GM23338 (cell line): ENCODE results near the gene TNFRSF8. TPM values are rescaled to one million over a fixed set of nuclear protein-coding genes. Genes with fewer than 3 reads are reported as not detected.

Experiments used
- ATAC-seq: fragments of 200-7000 bp; cut with Tn5 transposase; 3 replicates; pipeline ENCODE4 v1.9.1; 2020
- DNase-seq: peaks from one replicate; pipeline ENCODE4 v3.0.0-alpha.2; 2015; ENCODE audit warnings: low spot score
- H2AFZ ChIP-seq: fragments of 200-600 bp; sonication (generic); 2 replicates; pipeline ENCODE4 v1.8.0; 2016; ENCODE audit warnings: antibody characterized with exemption, mild to moderate bottlenecking, moderate library complexity
- H3F3A ChIP-seq: fragments of 200-600 bp; sonication (generic); replicated peaks from 2 replicates; pipeline ENCODE4 v1.8.0; 2017; ENCODE audit warnings: antibody characterized with exemption, mixed run types, low read depth
- H3K27ac ChIP-seq: fragments of 200-600 bp; sonication (generic); 2 replicates; pipeline ENCODE4 v1.6.1; 2016; ENCODE audit warnings: low read depth
- H3K27me3 ChIP-seq: fragments of 200-600 bp; sonication (generic); 2 replicates; pipeline ENCODE4 v1.8.0; 2016; ENCODE audit warnings: mild to moderate bottlenecking, mixed run types, moderate library complexity; ENCODE audit not compliant: insufficient read depth
- H3K36me3 ChIP-seq: fragments of 200-600 bp; sonication (generic); 2 replicates; pipeline ENCODE4 v1.8.0; 2016; ENCODE audit warnings: mild to moderate bottlenecking; ENCODE audit not compliant: insufficient read depth
- H3K4me1 ChIP-seq: fragments of 200-600 bp; sonication (generic); 2 replicates; pipeline ENCODE4 v1.8.0; 2016; ENCODE audit warnings: mild to moderate bottlenecking, moderate library complexity; ENCODE audit not compliant: insufficient read depth
- H3K4me2 ChIP-seq: fragments of 200-600 bp; sonication (generic); 2 replicates; pipeline ENCODE4 v1.7.1; 2017; ENCODE audit warnings: mixed run types
- H3K4me3 ChIP-seq: fragments of 200-600 bp; sonication (generic); 2 replicates; pipeline ENCODE4 v1.6.1; 2016; ENCODE audit warnings: mixed run types
- H3K79me2 ChIP-seq: fragments of 200-600 bp; sonication (generic); replicated peaks from 2 replicates; pipeline ENCODE4 v1.8.0; 2017; ENCODE audit warnings: mild to moderate bottlenecking; ENCODE audit not compliant: insufficient read depth
- H3K9me2 ChIP-seq: fragments of 200-600 bp; sonication (generic); 2 replicates; pipeline ENCODE4 v1.8.0; 2017; ENCODE audit not compliant: insufficient read depth
- H4K20me1 ChIP-seq: fragments of 200-600 bp; sonication (generic); replicated peaks from 2 replicates; pipeline ENCODE4 v1.8.0; 2017; ENCODE audit warnings: mild to moderate bottlenecking; ENCODE audit not compliant: insufficient read depth
- H3K27ac Mint-ChIP-seq: 2 replicates; pipeline ENCODE4 v1.8.0; 2020; ENCODE audit warnings: inconsistent platforms, mild to moderate bottlenecking, moderate library complexity, mixed read lengths
- H3K27me3 Mint-ChIP-seq: 3 replicates; pipeline ENCODE4 v1.8.0; 2022; ENCODE audit warnings: low read depth, mild to moderate bottlenecking, moderate library complexity, mixed read lengths, inconsistent platforms; ENCODE audit not compliant: insufficient read depth, poor library complexity
- H3K36me3 Mint-ChIP-seq: 3 replicates; pipeline ENCODE4 v1.8.0; 2021; ENCODE audit warnings: low read depth, mild to moderate bottlenecking, inconsistent platforms, moderate library complexity, mixed read lengths
- H3K4me1 Mint-ChIP-seq: 3 replicates; pipeline ENCODE4 v1.8.0; 2020; ENCODE audit warnings: mild to moderate bottlenecking, inconsistent platforms, mixed read lengths
- H3K4me3 Mint-ChIP-seq: 3 replicates; pipeline ENCODE4 v1.8.0; 2021; ENCODE audit warnings: moderate library complexity, mild to moderate bottlenecking, inconsistent platforms, mixed read lengths
- H3K9me3 Mint-ChIP-seq: 3 replicates; pipeline ENCODE4 v1.8.0; 2020; ENCODE audit warnings: moderate library complexity, mild to moderate bottlenecking, inconsistent platforms, mixed read lengths
- JUNB ChIP-seq: IDR thresholded peaks from one replicate; pipeline ENCODE4 v1.6.1; 2016; ENCODE audit warnings: antibody characterized with exemption; ENCODE audit not compliant: unreplicated experiment
- POLR2AphosphoS5 ChIP-seq: IDR thresholded peaks from 2 replicates; pipeline ENCODE4 v1.6.1; 2016; ENCODE audit warnings: antibody characterized with exemption, low read depth
- REST ChIP-seq: IDR thresholded peaks from one replicate; pipeline ENCODE4 v1.6.1; 2018; ENCODE audit warnings: antibody characterized with exemption; ENCODE audit not compliant: unreplicated experiment
- ZNF462 ChIP-seq: fragments of 250-450 bp; sonication (Bioruptor Pico); IDR thresholded peaks from 2 replicates; pipeline ENCODE4 v1.5.0; 2020; ENCODE audit warnings: mild to moderate bottlenecking, moderate library complexity
- polyA plus RNA-seq: library from polyadenylated mRNA; unstranded; fragments of >200 nt; fragmentation: Nextera tagmentation; extraction: Ambion mirVana; gene quantifications from 2 replicates; pipeline ENCODE4 v1.2.1, GENCODE V29; 2016
- total RNA-seq: library from RNA; depleted of rRNA; stranded (reverse); fragments of >200 nt; shearing (Covaris generic); gene quantifications from 2 replicates; pipeline ENCODE4 v1.2.3, GENCODE V29; 2014

TNFRSF8 gene
- total and polyA plus RNA-seq, 2 experiments from 2014 or later, result 11.7 to 28.2 TPM

DNA sequence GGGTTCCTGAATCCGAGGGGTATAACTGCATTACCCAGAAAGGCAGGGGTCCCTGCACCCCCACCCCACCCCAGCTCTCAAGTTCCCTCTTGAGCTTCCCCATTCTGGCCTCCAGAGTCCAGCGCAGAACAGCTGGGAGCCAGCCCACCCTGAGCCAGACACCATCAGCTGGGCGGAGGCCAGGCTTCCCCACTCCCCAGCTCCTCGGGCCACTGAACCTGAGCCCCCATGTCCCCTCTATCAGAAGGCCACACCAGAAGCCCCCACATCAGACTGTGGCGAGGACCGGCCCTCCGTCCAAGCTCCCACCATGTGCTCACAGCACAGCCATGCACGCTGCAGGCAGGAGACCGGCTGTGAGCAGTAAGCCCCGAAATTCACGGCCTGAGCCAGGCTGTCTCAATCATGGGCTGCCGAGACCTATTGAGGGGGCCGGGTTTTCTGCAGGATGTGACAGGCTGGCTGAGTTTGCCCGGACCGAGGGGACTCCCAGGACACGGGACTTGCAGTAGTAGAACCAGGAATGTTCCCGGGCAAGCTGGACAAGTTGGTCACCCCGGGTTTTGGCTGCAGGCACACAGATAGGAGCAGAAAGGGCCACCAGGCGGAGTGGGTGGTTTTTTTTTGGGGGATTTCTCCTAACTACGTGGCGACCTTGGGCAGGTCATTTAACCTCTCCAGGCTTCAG lies 78.2 kb downstream of the TNFRSF8 start (continued):
- TF ChIP-seq ZNF462 (CRISPR knock-in tag), result no peak
- TF ChIP-seq REST, result no peak

GRCh38 chr1:12142141-12142823 lies 79.2 kb downstream of the TNFRSF8 start:
- no peaks in the 10 kb centered on the region for H4K20me1 ChIP-seq
- no peak overlapping the region for H3K27ac Mint-ChIP-seq
- H3K4me2 ChIP-seq, result no peak overlapping the region
- H3K79me2 ChIP-seq, result no peaks in the 10 kb centered on the region
- H3K4me1 Mint-ChIP-seq, result peaks cover 10% of the 10 kb centered on the region; the same call in 2 of the 3 replicates
- peaks cover 3% of the 10 kb centered on the region for H3K27me3 Mint-ChIP-seq
- no peak overlapping the region for H3K27ac ChIP-seq
- no peak overlapping the region for H3K4me3 Mint-ChIP-seq
- no peaks in the 10 kb centered on the region for H3K27me3 ChIP-seq
- H3K36me3 ChIP-seq, result no peaks in the 10 kb centered on the region; the same call in 1 of the 2 replicates
- H3K4me3 ChIP-seq, result no peak overlapping the region
- ATAC-seq (peak; percentile 63), DNase-seq (no peak)
- H3K36me3 Mint-ChIP-seq, result no peaks in the 10 kb centered on the region
- no peaks in the 10 kb centered on the region for H3K4me1 ChIP-seq
- H3K9me3 Mint-ChIP-seq, result no peaks in the 10 kb centered on the region
- H3K9me2 ChIP-seq, result no peaks in the 10 kb centered on the region
- H2AFZ ChIP-seq, result no peak overlapping the region
- 0 out of 2 replicates have a peak, but pooled peaks cover 10% of the 10 kb centered on the region for H3F3A ChIP-seq
- TF ChIP-seq JUNB (no peak), POLR2AphosphoS5 (no peak)
